ENCODE results near the gene TREH.

DNA sequence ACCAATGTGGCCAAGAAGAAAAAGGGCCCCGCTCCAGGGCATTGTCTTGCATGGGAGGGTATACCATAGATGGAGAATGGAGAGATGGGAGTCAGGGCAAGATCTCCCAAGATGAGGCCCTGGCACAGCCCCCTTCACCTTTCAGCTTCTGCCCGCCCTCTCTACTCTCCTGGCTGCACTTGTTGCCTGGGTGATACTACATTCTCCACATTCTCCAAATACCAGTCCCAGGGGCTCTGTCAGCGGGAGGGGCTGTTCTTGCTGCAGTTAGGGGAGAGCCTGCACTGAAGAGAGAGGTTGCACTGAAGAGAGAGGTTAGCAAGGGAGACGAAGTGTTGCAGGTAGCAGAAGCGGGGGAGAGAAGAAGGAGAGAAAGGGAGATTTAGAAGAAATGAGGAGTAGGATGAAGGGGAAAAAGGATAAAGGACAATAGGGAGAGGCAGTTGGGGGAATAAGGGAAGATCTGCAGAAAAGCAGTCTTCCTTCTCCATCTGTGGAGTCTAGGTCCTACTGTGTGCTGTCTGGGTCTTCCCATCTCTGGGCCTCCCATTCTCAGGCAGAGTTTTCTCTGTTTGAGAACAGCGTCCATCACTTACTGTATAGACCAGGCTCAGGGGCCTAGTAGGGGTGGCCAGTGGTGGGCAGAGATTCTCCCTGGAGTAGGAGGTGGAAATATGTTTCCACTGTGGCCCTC, 64.0 kb downstream of the TREH start:
- TF ChIP-seq, protein P1, sequence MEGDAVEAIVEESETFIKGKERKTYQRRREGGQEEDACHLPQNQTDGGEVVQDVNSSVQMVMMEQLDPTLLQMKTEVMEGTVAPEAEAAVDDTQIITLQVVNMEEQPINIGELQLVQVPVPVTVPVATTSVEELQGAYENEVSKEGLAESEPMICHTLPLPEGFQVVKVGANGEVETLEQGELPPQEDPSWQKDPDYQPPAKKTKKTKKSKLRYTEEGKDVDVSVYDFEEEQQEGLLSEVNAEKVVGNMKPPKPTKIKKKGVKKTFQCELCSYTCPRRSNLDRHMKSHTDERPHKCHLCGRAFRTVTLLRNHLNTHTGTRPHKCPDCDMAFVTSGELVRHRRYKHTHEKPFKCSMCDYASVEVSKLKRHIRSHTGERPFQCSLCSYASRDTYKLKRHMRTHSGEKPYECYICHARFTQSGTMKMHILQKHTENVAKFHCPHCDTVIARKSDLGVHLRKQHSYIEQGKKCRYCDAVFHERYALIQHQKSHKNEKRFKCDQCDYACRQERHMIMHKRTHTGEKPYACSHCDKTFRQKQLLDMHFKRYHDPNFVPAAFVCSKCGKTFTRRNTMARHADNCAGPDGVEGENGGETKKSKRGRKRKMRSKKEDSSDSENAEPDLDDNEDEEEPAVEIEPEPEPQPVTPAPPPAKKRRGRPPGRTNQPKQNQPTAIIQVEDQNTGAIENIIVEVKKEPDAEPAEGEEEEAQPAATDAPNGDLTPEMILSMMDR (IDR thresholded peaks at IDR 0.05) = no peak
- TF ChIP-seq POLR2AphosphoS5 (IDR thresholded peaks at IDR 0.05; ENCODE audit: low read depth, low read length) = no peak
- TF ChIP-seq, protein P2, sequence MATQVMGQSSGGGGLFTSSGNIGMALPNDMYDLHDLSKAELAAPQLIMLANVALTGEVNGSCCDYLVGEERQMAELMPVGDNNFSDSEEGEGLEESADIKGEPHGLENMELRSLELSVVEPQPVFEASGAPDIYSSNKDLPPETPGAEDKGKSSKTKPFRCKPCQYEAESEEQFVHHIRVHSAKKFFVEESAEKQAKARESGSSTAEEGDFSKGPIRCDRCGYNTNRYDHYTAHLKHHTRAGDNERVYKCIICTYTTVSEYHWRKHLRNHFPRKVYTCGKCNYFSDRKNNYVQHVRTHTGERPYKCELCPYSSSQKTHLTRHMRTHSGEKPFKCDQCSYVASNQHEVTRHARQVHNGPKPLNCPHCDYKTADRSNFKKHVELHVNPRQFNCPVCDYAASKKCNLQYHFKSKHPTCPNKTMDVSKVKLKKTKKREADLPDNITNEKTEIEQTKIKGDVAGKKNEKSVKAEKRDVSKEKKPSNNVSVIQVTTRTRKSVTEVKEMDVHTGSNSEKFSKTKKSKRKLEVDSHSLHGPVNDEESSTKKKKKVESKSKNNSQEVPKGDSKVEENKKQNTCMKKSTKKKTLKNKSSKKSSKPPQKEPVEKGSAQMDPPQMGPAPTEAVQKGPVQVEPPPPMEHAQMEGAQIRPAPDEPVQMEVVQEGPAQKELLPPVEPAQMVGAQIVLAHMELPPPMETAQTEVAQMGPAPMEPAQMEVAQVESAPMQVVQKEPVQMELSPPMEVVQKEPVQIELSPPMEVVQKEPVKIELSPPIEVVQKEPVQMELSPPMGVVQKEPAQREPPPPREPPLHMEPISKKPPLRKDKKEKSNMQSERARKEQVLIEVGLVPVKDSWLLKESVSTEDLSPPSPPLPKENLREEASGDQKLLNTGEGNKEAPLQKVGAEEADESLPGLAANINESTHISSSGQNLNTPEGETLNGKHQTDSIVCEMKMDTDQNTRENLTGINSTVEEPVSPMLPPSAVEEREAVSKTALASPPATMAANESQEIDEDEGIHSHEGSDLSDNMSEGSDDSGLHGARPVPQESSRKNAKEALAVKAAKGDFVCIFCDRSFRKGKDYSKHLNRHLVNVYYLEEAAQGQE (IDR thresholded peaks at IDR 0.05; ENCODE audit: insufficient read depth in 1 of 2, low read depth in 2 of 2, low read length in 1 of 2) = no peak
- no peak for TF ChIP-seq TCF7L2 (IDR thresholded peaks at IDR 0.05; ENCODE audit: low read depth, low read length)
- no peak for TF ChIP-seq SIN3A (IDR thresholded peaks at IDR 0.05; ENCODE audit: borderline replicate concordance, insufficient read depth, low read depth, low read length)
